Measurements from ENCODE around the gene OCA2.

DNA sequence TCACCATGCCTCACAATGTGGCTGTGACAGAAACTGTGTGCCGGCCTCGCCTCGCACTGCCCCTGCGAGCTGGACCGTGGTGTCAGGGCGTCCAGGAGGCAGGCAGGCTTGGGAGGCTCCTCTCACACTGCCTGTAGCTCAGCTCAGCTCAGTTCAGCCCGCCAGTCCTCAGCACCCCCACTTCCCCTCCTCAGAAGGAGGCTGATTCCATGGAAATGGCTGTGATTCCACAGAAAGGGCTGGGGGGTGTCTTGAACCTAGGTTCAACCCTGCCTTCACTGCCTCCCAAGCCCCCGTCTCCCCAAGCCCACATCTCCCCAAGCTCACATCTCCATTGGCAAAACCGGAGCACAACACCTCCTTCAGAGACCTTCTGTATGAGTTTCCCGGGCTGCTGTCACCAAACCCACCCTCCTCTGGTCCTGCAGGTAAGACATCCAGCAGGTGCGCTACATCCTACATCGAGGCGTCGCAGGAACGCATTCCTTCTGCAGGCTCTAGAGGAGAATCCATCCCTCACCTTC is 94.0 kb downstream of the OCA2 start:
- TF ChIP-seq, protein P1, sequence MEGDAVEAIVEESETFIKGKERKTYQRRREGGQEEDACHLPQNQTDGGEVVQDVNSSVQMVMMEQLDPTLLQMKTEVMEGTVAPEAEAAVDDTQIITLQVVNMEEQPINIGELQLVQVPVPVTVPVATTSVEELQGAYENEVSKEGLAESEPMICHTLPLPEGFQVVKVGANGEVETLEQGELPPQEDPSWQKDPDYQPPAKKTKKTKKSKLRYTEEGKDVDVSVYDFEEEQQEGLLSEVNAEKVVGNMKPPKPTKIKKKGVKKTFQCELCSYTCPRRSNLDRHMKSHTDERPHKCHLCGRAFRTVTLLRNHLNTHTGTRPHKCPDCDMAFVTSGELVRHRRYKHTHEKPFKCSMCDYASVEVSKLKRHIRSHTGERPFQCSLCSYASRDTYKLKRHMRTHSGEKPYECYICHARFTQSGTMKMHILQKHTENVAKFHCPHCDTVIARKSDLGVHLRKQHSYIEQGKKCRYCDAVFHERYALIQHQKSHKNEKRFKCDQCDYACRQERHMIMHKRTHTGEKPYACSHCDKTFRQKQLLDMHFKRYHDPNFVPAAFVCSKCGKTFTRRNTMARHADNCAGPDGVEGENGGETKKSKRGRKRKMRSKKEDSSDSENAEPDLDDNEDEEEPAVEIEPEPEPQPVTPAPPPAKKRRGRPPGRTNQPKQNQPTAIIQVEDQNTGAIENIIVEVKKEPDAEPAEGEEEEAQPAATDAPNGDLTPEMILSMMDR (conservative IDR thresholded peaks at IDR 0.05; ENCODE audit: low read depth, low read length) = no peak
- TF ChIP-seq EZH2 (IDR thresholded peaks at IDR 0.05; ENCODE audit: borderline replicate concordance, low read depth, low read length, poor library complexity, severe bottlenecking) = no peak
